PC-3 (cell line): ENCODE results near the gene CD7. TPM values are rescaled to one million over a fixed set of nuclear protein-coding genes. Genes with fewer than 3 reads are reported as not detected.

Experiments
- ATAC-seq: fragments of 200-7000 bp; cut with Tn5 transposase; 2 replicates; pipeline ENCODE4 v1.9.1; 2020; ENCODE audit warnings: mild to moderate bottlenecking, moderate library complexity
- BruUV-seq: library from RNA; stranded (reverse); fragments of 400-500 nt; replicated peaks from 2 replicates; lab custom pipeline; 2021; lab: Mats Ljungman, UMichigan
- CTCF ChIA-PET: fragments of 300-600 bp; sonication (Branson Sonifier 250); formaldehyde crosslinking; loops from one replicate; lab custom pipeline; 2022; ENCODE audit warnings: antibody characterized with exemption; lab: Charles Lee
- POLR2A ChIA-PET: fragments of 300-600 bp; sonication (Branson Sonifier 250); formaldehyde crosslinking; loops from one replicate; lab custom pipeline; 2022; ENCODE audit warnings: antibody characterized with exemption; ENCODE audit not compliant: unreplicated experiment; lab: Charles Lee
- DNase-seq: peaks from one replicate; pipeline ENCODE4 v3.0.0-alpha.2; 2015
- H2AFZ ChIP-seq: fragments of 300-600 bp; sonication (generic); 2 replicates; pipeline ENCODE4 v1.6.0; 2016; ENCODE audit warnings: antibody characterized with exemption, low read length
- H3F3A ChIP-seq: fragments of 300-600 bp; sonication (generic); one replicate; pipeline ENCODE4 v1.6.0; 2017; ENCODE audit warnings: antibody characterized with exemption, low read length, control low read depth, mild to moderate bottlenecking; ENCODE audit not compliant: unreplicated experiment
- H3K27ac ChIP-seq: fragments of 300-600 bp; sonication (generic); 2 replicates; pipeline ENCODE4 v1.5.1; 2016; ENCODE audit warnings: mild to moderate bottlenecking, low read length
- H3K27me3 ChIP-seq: fragments of 300-600 bp; sonication (generic); 2 replicates; pipeline ENCODE4 v1.6.1; 2016; ENCODE audit warnings: low read length, mixed read lengths
- H3K36me3 ChIP-seq: fragments of 300-600 bp; sonication (generic); 2 replicates; pipeline ENCODE4 v1.6.1; 2016; ENCODE audit warnings: low read depth, mixed run types, low read length, mixed read lengths
- H3K4me1 ChIP-seq: fragments of 300-600 bp; sonication (generic); 2 replicates; pipeline ENCODE4 v1.5.1; 2016; ENCODE audit warnings: low read length; ENCODE audit not compliant: insufficient read depth
- H3K4me2 ChIP-seq: fragments of 300-600 bp; sonication (generic); 2 replicates; pipeline ENCODE4 v1.6.0; 2016; ENCODE audit warnings: low read length
- H3K4me3 ChIP-seq: fragments of 300-600 bp; sonication (generic); 2 replicates; pipeline ENCODE4 v1.5.1; 2016; ENCODE audit warnings: mild to moderate bottlenecking, low read length, mixed read lengths
- H3K79me2 ChIP-seq: fragments of 300-600 bp; sonication (generic); 2 replicates; pipeline ENCODE4 v1.6.1; 2017; ENCODE audit warnings: low read length, mixed read lengths
- H3K9ac ChIP-seq: fragments of 300-600 bp; sonication (generic); 2 replicates; pipeline ENCODE4 v1.6.0; 2016; ENCODE audit warnings: mild to moderate bottlenecking, low read length
- H3K9me2 ChIP-seq: fragments of 300-600 bp; sonication (generic); replicated peaks from 2 replicates; pipeline ENCODE4 v1.6.1; 2016; ENCODE audit warnings: mixed run types, low read length, mixed read lengths
- H3K9me3 ChIP-seq: fragments of 300-600 bp; sonication (generic); 2 replicates; pipeline ENCODE4 v1.6.1; 2016; ENCODE audit warnings: low read length, mixed read lengths
- H4K20me1 ChIP-seq: fragments of 300-600 bp; sonication (generic); 2 replicates; pipeline ENCODE4 v1.6.1; 2016; ENCODE audit warnings: low read length, mixed read lengths
- EZH2 ChIP-seq: fragments of 300-600 bp; sonication (generic); IDR thresholded peaks from one replicate; pipeline ENCODE4 v1.6.1; 2017; ENCODE audit warnings: antibody characterized with exemption, mild to moderate bottlenecking, low read length; ENCODE audit not compliant: unreplicated experiment
- EZH2phosphoT487 ChIP-seq: fragments of 300-600 bp; sonication (generic); IDR thresholded peaks from 2 replicates; pipeline ENCODE4 v1.6.1; 2018; ENCODE audit warnings: mild to moderate bottlenecking, antibody characterized with exemption, low read length, borderline replicate concordance
- intact Hi-C: fragments of 100-400 bp; cut with micrococcal nuclease; formaldehyde crosslinking; loops from 2 replicates; pipeline ENCODE4 v1.9.0; 2023
- total RNA-seq: library from RNA; depleted of rRNA; stranded (reverse); fragments of >200 nt; gene quantifications from 2 replicates; pipeline ENCODE4 v1.2.3, GENCODE V29; 2014
- TF ChIP-seq, protein P1 (sequence below): fragments of 300-600 bp; sonication (generic); conservative IDR thresholded peaks from 2 replicates; pipeline ENCODE4 v1.5.1; 2017; ENCODE audit warnings: antibody characterized with exemption, low read depth, mild to moderate bottlenecking, low read length

CD7 gene
- total RNA-seq, 1 experiment from 2014 or later: 0.15 TPM

DNA sequence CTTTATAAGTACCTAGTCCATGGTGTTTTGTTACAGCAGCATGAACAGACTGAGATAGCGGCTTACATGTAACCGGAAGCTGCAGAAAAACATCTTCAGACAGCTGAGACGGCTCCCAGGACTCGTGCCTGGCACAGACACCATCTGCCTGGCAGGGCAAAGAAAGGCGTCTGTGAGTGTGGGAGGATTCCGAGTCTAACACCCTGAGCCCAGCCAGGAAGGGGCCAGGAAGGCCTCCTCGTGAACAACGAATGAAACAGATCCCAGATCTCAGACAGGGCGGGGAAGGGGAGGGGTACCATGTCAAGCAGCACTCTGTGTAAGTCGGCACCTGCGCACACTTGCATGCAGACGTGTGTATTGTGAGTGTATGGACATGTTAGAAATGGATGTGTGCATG, 39.6 kb downstream of the CD7 start:
- CTCF ChIA-PET: no interaction called here
- Histone ChIP-seq H4K20me1 (no peaks in the 10 kb centered on the region), H3K36me3 (no peaks in the 10 kb centered on the region), H3K27ac (no peak overlapping the region), H3K79me2 (peaks cover 14% of the 10 kb centered on the region), H3K9me3 (no peaks in the 10 kb centered on the region), H3K4me2 (no peak overlapping the region), H3K27me3 (no peaks in the 10 kb centered on the region), H3K9ac (no peak overlapping the region), H2AFZ (no peak overlapping the region), H3K4me1 (peaks cover 31% of the 10 kb centered on the region), H3K9me2 (no peaks in the 10 kb centered on the region), H3F3A (no peaks in the 10 kb centered on the region), H3K4me3 (no peak overlapping the region)
- ATAC-seq (no peak), DNase-seq (no peak)
- no peak for TF ChIP-seq EZH2phosphoT487
- no peak for TF ChIP-seq EZH2
- TF ChIP-seq, protein P1, sequence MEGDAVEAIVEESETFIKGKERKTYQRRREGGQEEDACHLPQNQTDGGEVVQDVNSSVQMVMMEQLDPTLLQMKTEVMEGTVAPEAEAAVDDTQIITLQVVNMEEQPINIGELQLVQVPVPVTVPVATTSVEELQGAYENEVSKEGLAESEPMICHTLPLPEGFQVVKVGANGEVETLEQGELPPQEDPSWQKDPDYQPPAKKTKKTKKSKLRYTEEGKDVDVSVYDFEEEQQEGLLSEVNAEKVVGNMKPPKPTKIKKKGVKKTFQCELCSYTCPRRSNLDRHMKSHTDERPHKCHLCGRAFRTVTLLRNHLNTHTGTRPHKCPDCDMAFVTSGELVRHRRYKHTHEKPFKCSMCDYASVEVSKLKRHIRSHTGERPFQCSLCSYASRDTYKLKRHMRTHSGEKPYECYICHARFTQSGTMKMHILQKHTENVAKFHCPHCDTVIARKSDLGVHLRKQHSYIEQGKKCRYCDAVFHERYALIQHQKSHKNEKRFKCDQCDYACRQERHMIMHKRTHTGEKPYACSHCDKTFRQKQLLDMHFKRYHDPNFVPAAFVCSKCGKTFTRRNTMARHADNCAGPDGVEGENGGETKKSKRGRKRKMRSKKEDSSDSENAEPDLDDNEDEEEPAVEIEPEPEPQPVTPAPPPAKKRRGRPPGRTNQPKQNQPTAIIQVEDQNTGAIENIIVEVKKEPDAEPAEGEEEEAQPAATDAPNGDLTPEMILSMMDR: no peak
- no TSS peak for BruUV-seq
- intact Hi-C loops: no loop called here
- POLR2A ChIA-PET: no interaction called here

DNA sequence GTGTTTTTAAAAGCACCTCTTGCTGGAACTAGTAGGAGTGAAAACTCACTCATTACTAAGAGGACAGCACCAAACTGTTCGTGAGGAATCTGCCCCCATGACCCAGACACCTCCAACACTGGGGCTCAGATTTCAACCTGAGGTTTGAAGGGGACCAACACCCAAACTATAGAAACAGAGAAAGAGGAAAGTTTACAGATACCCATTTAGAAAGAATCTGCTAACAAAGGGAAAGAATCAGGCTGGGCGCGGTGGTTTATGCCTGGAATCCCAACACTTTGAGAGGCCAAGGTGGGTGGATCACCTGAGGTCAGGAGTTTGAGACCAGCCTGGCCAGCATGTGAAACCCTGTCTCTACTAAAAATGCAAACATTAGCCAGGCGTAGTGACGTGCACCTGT, 40.5 kb downstream of the CD7 start:
- Histone ChIP-seq H2AFZ (no peak overlapping the region), H3K27me3 (no peaks in the 10 kb centered on the region), H3K9me2 (no peaks in the 10 kb centered on the region), H3K4me3 (no peak overlapping the region), H3K4me2 (no peak overlapping the region), H3K27ac (no peak overlapping the region), H3K36me3 (peaks cover 1% of the 10 kb centered on the region; the same call in 1 of the 2 replicates), H3F3A (no peaks in the 10 kb centered on the region), H4K20me1 (peaks cover 7% of the 10 kb centered on the region), H3K9me3 (no peaks in the 10 kb centered on the region), H3K4me1 (peaks cover 28% of the 10 kb centered on the region), H3K79me2 (peaks cover 23% of the 10 kb centered on the region), H3K9ac (no peak overlapping the region)
- TF ChIP-seq EZH2phosphoT487: no peak
- no peak for TF ChIP-seq EZH2
- TF ChIP-seq, protein P1: no peak
- ChIA-PET POLR2A (no interaction called here), CTCF (no interaction called here)
- intact Hi-C loops: no loop called here
- DNase-seq (no peak), ATAC-seq (no peak)
- no TSS peak for BruUV-seq

DNA sequence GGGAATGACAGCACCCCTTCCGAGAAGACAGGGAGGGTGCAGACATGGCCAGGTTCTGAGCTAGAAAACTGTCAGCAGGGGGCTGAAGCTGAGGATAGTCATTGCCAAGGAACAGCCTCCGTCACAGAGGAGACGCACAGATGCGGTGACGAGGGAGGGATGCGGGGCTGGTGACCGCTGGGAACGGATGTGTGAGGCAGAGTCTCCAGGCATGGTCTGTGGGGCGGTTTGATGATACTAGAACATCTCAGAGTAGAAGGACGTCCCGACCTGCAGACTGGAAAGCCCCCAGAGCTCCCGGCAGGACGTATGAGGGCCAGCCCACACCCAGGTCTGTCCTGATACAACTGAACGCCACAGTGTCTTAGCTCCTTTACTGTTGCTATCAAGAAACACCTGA, 42.1 kb downstream of the CD7 start:
- BruUV-seq: no TSS peak
- ATAC-seq: no peak
- no peak overlapping the region for H2AFZ ChIP-seq
- intact Hi-C loops: no loop called here
- no peak overlapping the region for H3K4me2 ChIP-seq
- ChIA-PET CTCF (no interaction called here), POLR2A (no interaction called here)
- H3K9me3 ChIP-seq: no peaks in the 10 kb centered on the region
- H3K27me3 ChIP-seq: no peaks in the 10 kb centered on the region
- TF ChIP-seq, protein P1: no peak
- TF ChIP-seq EZH2phosphoT487 (no peak), EZH2 (no peak)
- no peak overlapping the region for H3K27ac ChIP-seq
- peaks cover 23% of the 10 kb centered on the region for H4K20me1 ChIP-seq
- H3K9ac ChIP-seq: no peak overlapping the region
- no peaks in the 10 kb centered on the region for H3K9me2 ChIP-seq
- H3K79me2 ChIP-seq: peaks cover 39% of the 10 kb centered on the region
- no peak overlapping the region for H3K4me3 ChIP-seq
- no peaks in the 10 kb centered on the region for H3F3A ChIP-seq
- H3K4me1 ChIP-seq: peaks cover 32% of the 10 kb centered on the region
- H3K36me3 ChIP-seq: peaks cover 10% of the 10 kb centered on the region; the same call in 1 of the 2 replicates
- no peak for DNase-seq
